GM21447 (cell line): ENCODE data around the gene EMC6.
"Not testable (repeated sequence)": the region's sequence is repeated elsewhere in the genome, so short reads cannot be mapped to it uniquely, and the experiment has no call there.

Experiments
- ATAC-seq: cut with Tn5 transposase; IDR thresholded peaks from one replicate; pipeline ENCODE4 v1.9.1; 2021; ENCODE audit not compliant: unreplicated experiment

Gene EMC6

GRCh38 chr17:3704931-3705717 is 36.5 kb downstream of the EMC6 start:
- no peak for ATAC-seq

GRCh38 chr17:3705718-3705984 is 37.0 kb downstream of the EMC6 start:
- ATAC-seq, result not testable (repeated sequence)

- no peak for ATAC-seq
Observed at GRCh38 chr17:3708366-3708765, 39.8 kb downstream of the EMC6 start.

GRCh38 chr17:3710951-3711383 is 42.4 kb downstream of the EMC6 start:
- peak; percentile 91 for ATAC-seq

GRCh38 chr17:3712811-3713463 is 44.3 kb downstream of the EMC6 start:
- ATAC-seq, result no peak

- no peak for ATAC-seq
Observed at GRCh38 chr17:3715296-3715695, 46.7 kb downstream of the EMC6 start.

- no peak for ATAC-seq
Observed at GRCh38 chr17:3718201-3718600, 49.6 kb downstream of the EMC6 start.

- ATAC-seq, result no peak
Observed at GRCh38 chr17:3719265-3719664, 50.7 kb downstream of the EMC6 start.
